HG03558 (cell line): Measurements from ENCODE around the gene TCAP.

Source experiments
- ATAC-seq: cut with Tn5 transposase; IDR thresholded peaks from one replicate; pipeline ENCODE4 v1.9.1; 2021; ENCODE audit warnings: moderate number of reproducible peaks; ENCODE audit not compliant: unreplicated experiment; ENCODE audit errors: extremely low read depth

The TCAP gene

GRCh38 chr17:39665642-39666224 is 584 bp downstream of the TCAP start:
- ATAC-seq: no peak

- no peak for ATAC-seq
Measured at GRCh38 chr17:39666231-39666600, 1.1 kb downstream of the TCAP start.

GRCh38 chr17:39666601-39667261 is 1.6 kb downstream of the TCAP start:
- ATAC-seq: no peak

GRCh38 chr17:39667262-39667944 is 2.3 kb downstream of the TCAP start:
- ATAC-seq: no peak

DNA sequence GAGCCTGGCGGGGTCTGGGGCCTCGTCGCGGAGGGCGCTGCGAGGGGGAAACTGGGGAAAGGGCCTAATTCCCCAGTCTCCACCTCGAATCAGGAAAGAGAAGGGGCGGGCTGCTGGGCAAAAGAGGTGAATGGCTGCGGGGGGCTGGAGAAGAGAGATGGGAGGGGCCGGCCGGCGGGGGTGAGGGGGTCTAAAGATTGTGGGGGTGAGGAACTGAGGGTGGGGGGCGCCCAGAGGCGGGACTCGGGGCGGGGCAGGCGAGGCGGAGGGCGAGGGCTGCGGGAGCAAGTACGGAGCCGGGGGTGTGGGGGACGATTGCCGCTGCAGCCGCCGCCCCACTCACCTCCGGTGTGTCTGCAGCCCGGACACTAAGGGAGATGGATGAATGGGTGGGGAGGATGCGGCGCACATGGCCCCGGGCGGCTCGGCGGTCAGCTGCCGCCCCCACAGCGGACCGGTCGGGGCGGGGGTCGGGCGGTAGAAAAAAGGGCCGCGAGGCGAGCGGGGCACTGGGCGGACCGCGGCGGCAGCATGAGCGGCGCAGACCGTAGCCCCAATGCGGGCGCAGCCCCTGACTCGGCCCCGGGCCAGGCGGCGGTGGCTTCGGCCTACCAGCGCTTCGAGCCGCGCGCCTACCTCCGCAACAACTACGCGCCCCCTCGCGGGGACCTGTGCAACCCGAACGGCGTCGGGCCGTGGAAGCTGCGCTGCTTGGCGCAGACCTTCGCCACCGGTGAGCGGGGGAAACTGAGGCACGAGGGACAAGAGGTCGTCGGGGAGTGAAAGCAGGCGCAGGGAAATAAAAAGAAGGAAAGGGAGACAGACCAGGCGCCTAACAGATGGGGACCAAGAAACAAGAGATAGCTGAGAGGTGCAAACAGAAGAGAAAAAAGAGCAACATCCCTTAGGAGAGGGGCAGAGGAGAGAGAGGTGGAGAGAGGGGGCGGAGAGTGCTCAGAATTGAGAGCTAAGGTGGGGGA is 3.1 kb downstream of the TCAP start, which contains the start of gene PNMT:
TSS of gene PNMT (plus strand) at position 509 of the 980 bp plus-strand sequence. CDS start at position 532, 23 bp downstream.
- no peak for ATAC-seq

DNA sequence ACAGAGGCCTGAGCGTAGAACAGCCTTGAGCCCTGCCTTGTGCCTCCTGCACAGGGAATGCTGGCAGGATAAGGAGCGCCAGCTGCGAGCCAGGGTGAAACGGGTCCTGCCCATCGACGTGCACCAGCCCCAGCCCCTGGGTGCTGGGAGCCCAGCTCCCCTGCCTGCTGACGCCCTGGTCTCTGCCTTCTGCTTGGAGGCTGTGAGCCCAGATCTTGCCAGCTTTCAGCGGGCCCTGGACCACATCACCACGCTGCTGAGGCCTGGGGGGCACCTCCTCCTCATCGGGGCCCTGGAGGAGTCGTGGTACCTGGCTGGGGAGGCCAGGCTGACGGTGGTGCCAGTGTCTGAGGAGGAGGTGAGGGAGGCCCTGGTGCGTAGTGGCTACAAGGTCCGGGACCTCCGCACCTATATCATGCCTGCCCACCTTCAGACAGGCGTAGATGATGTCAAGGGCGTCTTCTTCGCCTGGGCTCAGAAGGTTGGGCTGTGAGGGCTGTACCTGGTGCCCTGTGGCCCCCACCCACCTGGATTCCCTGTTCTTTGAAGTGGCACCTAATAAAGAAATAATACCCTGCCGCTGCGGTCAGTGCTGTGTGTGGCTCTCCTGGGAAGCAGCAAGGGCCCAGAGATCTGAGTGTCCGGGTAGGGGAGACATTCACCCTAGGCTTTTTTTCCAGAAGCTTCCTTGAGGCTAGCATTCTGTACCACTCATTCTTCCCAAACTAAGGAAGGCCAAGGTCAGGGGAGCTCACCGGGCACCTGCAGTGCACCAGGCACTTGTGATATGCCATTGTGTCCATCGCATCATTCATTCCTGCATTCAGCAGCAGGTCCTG is 5.0 kb downstream of the TCAP start:
- ATAC-seq: no peak

DNA sequence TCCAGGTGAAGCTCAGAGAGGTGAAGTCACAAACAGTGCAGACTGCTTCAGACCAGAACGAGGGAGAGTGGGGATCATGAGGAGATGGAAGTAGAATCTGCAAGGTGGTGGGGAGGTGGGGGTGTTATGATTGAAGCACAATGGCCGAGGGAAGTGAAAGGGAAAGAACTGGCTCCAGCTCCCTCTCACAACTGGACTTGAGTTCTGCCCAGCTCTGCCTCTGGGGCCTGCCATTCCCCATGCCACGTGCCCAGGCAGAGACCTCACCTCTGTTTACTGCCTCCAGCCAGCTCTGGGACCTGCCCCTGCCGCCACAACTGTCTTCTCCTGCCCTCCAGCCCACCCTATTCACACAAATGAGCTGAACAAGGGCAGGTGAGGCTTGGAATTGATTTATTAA is 5.6 kb downstream of the TCAP start:
- no peak for ATAC-seq

- ATAC-seq: no peak
Measured at GRCh38 chr17:39671651-39672521, 6.7 kb downstream of the TCAP start.

GRCh38 chr17:39672522-39673334 is 7.6 kb downstream of the TCAP start:
- ATAC-seq: no peak

DNA sequence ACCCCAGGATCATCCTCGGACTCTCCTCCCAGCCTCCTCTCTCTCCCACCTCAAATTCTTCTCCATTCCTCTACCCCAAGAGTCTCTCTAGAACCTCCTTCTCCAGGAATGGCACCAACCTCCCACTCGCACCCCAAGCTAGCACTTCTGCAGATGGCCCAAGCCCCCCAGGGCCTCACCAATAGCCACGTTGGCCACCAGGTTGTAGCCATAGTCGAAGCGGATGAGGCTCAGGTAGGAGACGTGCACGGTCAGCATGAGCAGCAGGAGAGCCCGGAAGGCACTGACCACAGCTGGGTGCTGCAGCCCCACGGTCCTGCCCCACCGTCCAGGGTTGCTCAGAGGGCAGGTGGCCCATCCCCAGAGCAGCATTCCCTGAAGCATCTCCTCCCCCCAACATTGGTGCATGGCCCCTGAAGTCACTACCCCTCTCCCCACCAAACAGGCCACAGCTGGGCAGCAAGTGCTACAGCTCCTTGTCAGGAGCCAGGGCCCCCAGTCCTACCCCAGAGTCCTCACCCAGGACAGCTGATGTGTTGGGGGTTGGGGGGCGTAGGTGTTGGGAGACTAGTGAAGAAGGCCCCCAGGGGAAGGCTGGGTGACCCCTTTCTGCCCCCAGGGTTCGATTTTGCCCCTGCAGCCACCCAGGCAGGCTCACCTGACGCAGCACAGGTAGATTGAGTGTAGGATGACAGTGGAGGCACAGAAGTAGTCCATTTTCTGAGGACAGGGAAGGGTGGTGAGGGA is 8.4 kb downstream of the TCAP start:
- no peak for ATAC-seq

DNA sequence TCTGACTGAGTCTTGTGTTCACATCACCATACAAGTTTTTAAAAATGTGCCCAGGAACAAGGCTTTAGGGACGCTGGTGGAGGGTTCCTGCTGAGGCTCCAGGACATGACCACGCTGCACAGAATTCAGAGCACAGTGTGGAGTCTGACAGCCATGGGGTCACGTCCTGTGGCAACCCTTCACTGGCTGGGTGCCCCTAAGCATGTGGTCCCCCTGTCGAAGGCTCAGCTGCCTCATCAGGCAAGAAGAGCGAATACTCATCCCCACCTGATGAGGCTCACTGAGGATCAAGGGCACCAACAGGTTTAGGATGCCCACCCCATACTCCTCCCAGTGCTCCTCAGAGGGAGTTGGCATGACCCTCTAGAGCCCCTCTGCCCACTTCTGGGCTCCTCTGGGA is 9.0 kb downstream of the TCAP start:
- ATAC-seq: no peak

DNA sequence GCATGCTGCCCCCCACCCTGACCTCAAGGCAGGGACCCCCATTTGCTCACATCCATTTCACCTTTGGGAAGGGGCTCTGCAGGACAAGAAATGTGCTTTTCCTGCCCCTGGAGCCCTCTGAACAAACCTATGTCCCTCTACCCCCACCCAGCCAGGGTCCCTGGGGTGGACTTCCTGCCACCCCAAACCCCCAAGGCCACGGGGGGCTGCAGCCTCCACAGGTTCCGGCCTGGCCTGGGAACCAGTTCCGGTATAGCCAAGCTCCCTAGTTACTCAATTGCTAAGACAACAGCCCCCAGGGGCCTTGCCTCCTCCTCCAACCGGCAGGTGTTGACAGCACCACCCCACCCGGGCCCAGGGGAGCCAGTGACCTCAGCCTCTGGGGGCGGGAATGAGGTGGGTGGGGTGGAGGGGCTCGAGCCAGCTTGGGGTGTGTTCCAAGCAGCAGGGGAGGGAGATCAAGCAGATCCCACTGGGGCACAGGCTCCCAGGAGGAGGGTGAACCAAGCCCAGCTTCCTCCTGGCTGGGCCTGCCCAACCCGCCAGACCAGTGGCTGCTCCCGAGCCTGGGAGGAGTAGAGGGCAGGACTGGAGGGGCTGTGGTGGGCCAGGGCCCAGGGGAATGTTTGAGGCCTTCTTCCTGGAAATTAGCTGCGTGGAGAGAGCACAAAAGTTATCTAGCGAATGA is 9.7 kb downstream of the TCAP start:
- no peak for ATAC-seq

DNA sequence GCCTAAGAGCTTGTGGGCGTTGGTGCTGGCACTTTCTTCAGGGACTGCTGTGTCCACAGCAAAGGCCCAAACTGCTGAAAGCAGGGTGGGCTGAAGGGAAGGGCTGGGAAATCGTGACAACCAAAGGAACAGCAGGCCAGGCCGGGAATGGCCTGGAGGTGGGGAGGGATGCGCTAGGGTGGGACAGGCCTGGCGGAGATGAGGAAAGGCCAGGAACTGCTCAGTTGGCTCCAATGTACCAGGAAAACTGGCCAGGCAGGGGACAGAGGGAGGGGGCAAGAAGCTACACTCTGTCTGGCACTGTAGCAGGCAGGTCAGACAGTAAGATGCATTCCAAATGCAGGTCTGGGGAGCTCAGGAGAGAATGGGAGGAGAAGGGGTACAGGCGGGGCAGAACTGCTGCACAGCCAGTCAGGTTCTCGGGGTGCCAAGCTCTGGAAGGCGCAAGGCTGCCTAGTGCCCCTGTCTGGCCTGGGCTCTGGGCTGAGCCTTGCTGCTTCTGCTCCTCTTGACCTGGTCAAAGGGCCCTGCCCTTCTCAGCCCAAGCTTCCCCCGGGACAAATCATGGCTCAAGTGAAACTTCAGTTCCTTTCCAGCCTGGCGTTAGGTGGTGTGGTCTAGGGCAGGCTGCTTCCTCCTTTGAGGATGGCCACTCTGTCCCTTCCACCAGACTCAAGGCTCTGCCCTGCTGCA is 10.4 kb downstream of the TCAP start:
- no peak for ATAC-seq

- ATAC-seq: no peak
Measured at GRCh38 chr17:39676198-39676819, 11.2 kb downstream of the TCAP start.

DNA sequence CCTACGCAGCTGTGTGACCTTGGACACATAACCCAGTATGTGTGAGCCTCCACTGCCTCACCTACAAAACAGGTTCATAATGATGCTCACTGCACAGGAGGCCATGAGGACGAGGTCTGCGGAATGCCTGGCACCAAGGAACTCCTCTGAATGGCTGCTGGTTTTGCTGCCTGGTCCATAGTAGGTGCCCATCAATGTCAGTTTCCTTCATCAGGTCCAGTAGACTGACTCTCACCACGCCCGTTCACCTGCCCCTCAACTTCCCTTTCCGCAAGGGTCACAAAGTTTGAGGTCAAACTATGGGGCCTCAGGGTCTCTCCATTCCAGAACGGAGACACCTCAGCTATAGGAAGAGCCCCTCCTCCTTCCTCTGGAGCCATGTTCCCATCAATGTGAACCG is 11.9 kb downstream of the TCAP start:
- ATAC-seq: no peak
